OCI-LY1 (cell line): ENCODE results near the gene LSAMP.

Source experiments
- H2AFZ ChIP-seq: fragments of 200-600 bp; sonication (generic), shearing (Covaris generic); 2 replicates; pipeline ENCODE4 v1.6.0; 2014; ENCODE audit warnings: antibody characterized with exemption, mild to moderate bottlenecking, low read length
- H3F3A ChIP-seq: fragments of 200-600 bp; sonication (generic), shearing (Covaris generic); 2 replicates; pipeline ENCODE4 v1.6.0; 2014; ENCODE audit warnings: mild to moderate bottlenecking, antibody characterized with exemption, low read length, moderate library complexity; ENCODE audit not compliant: insufficient read depth
- H3K27ac ChIP-seq: fragments of 200-600 bp; sonication (generic); 2 replicates; pipeline ENCODE4 v1.5.1; 2014; ENCODE audit warnings: low read length, mixed run types, mild to moderate bottlenecking, low read depth; ENCODE audit not compliant: poor library complexity, severe bottlenecking
- H3K27me3 ChIP-seq: fragments of 200-600 bp; sonication (generic); 2 replicates; pipeline ENCODE4 v1.6.0; 2014; ENCODE audit warnings: antibody characterized with exemption, mild to moderate bottlenecking, low read length, moderate library complexity; ENCODE audit not compliant: insufficient read depth
- H3K36me3 ChIP-seq: fragments of 200-600 bp; sonication (generic); 2 replicates; pipeline ENCODE4 v1.6.1; 2014; ENCODE audit warnings: mild to moderate bottlenecking, antibody characterized with exemption, low read length, moderate library complexity, mixed read lengths; ENCODE audit not compliant: insufficient read depth
- H3K4me1 ChIP-seq: fragments of 200-600 bp; sonication (generic); 2 replicates; pipeline ENCODE4 v1.5.1; 2014; ENCODE audit warnings: mild to moderate bottlenecking, low read length, moderate library complexity; ENCODE audit not compliant: insufficient read depth, severe bottlenecking
- H3K4me2 ChIP-seq: fragments of 200-600 bp; sonication (generic), shearing (Covaris generic); 2 replicates; pipeline ENCODE4 v1.6.1; 2014; ENCODE audit warnings: low read length
- H3K4me3 ChIP-seq: fragments of 200-600 bp; sonication (generic); 2 replicates; pipeline ENCODE4 v1.5.1; 2014; ENCODE audit warnings: low read length, low read depth, mild to moderate bottlenecking, mixed read lengths; ENCODE audit not compliant: poor library complexity, severe bottlenecking
- H3K79me2 ChIP-seq: fragments of 200-600 bp; shearing (Covaris generic); 2 replicates; pipeline ENCODE4 v1.6.1; 2016; ENCODE audit warnings: mixed run types, low read length, mixed read lengths; ENCODE audit not compliant: insufficient read depth
- H3K9ac ChIP-seq: fragments of 200-600 bp; sonication (generic), shearing (Covaris generic); 2 replicates; pipeline ENCODE4 v1.6.1; 2014; ENCODE audit warnings: mild to moderate bottlenecking, low read length, mixed read lengths
- H3K9me2 ChIP-seq: fragments of 200-600 bp; sonication (generic), shearing (Covaris generic); 2 replicates; pipeline ENCODE4 v1.6.1; 2014; ENCODE audit warnings: low read depth, mild to moderate bottlenecking, low read length, mixed read lengths
- H3K9me3 ChIP-seq: fragments of 200-600 bp; shearing (Covaris generic); 2 replicates; pipeline ENCODE4 v1.6.1; 2014; ENCODE audit warnings: low read length, mixed read lengths
- H4K20me1 ChIP-seq: fragments of 200-600 bp; sonication (generic), shearing (Covaris generic); 2 replicates; pipeline ENCODE4 v1.6.0; 2016; ENCODE audit warnings: mild to moderate bottlenecking, low read length; ENCODE audit not compliant: insufficient read depth
- EZH2 ChIP-seq: fragments of 200-600 bp; sonication (generic), shearing (Covaris generic); IDR thresholded peaks from 2 replicates; pipeline ENCODE4 v1.8.0; 2017; ENCODE audit warnings: borderline replicate concordance, mixed run types, mild to moderate bottlenecking, antibody characterized with exemption, low read length, moderate library complexity, mixed read lengths
- TF ChIP-seq, protein P1 (sequence below): fragments of 200-600 bp; sonication (generic), shearing (Covaris generic); IDR thresholded peaks from 2 replicates; pipeline ENCODE4 v1.5.1; 2017; ENCODE audit warnings: mild to moderate bottlenecking, antibody characterized with exemption, low read length, moderate library complexity, mixed read lengths

The LSAMP gene

GRCh38 chr3:115836944-115837343 lies 608.3 kb downstream of the LSAMP start:
- no peaks in the 10 kb centered on the region for H3K9me3 ChIP-seq
- no peaks in the 10 kb centered on the region for H3K9me2 ChIP-seq
- no peak for TF ChIP-seq EZH2
- TF ChIP-seq, protein P1, sequence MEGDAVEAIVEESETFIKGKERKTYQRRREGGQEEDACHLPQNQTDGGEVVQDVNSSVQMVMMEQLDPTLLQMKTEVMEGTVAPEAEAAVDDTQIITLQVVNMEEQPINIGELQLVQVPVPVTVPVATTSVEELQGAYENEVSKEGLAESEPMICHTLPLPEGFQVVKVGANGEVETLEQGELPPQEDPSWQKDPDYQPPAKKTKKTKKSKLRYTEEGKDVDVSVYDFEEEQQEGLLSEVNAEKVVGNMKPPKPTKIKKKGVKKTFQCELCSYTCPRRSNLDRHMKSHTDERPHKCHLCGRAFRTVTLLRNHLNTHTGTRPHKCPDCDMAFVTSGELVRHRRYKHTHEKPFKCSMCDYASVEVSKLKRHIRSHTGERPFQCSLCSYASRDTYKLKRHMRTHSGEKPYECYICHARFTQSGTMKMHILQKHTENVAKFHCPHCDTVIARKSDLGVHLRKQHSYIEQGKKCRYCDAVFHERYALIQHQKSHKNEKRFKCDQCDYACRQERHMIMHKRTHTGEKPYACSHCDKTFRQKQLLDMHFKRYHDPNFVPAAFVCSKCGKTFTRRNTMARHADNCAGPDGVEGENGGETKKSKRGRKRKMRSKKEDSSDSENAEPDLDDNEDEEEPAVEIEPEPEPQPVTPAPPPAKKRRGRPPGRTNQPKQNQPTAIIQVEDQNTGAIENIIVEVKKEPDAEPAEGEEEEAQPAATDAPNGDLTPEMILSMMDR: peak; percentile 59
- no peak overlapping the region for H3K9ac ChIP-seq
- no peak overlapping the region for H3K4me2 ChIP-seq
- no peak overlapping the region for H3K4me3 ChIP-seq
- H3K79me2 ChIP-seq: no peaks in the 10 kb centered on the region
- H3F3A ChIP-seq: no peaks in the 10 kb centered on the region
- no peaks in the 10 kb centered on the region for H4K20me1 ChIP-seq
- no peaks in the 10 kb centered on the region for H3K36me3 ChIP-seq
- H2AFZ ChIP-seq: no peak overlapping the region
- no peaks in the 10 kb centered on the region for H3K27me3 ChIP-seq
- no peaks in the 10 kb centered on the region for H3K4me1 ChIP-seq
- H3K27ac ChIP-seq: no peak overlapping the region

GRCh38 chr3:115835946-115836345 lies 609.3 kb downstream of the LSAMP start:
- no peaks in the 10 kb centered on the region for H3K36me3 ChIP-seq
- no peaks in the 10 kb centered on the region for H3K4me1 ChIP-seq
- H3K9ac ChIP-seq: no peak overlapping the region
- TF ChIP-seq, protein P1: no peak
- no peak for TF ChIP-seq EZH2
- H3K4me2 ChIP-seq: no peak overlapping the region
- H3K9me3 ChIP-seq: no peaks in the 10 kb centered on the region
- H3K79me2 ChIP-seq: no peaks in the 10 kb centered on the region
- H3K27ac ChIP-seq: no peak overlapping the region
- no peaks in the 10 kb centered on the region for H4K20me1 ChIP-seq
- H3F3A ChIP-seq: no peaks in the 10 kb centered on the region
- H3K4me3 ChIP-seq: no peak overlapping the region
- no peaks in the 10 kb centered on the region for H3K27me3 ChIP-seq
- no peaks in the 10 kb centered on the region for H3K9me2 ChIP-seq
- H2AFZ ChIP-seq: no peak overlapping the region

- Histone ChIP-seq H3K9ac (no peak overlapping the region), H3F3A (no peaks in the 10 kb centered on the region), H3K27ac (no peak overlapping the region), H3K4me1 (no peaks in the 10 kb centered on the region), H3K9me3 (no peaks in the 10 kb centered on the region), H4K20me1 (no peaks in the 10 kb centered on the region), H3K4me3 (no peak overlapping the region), H3K9me2 (no peaks in the 10 kb centered on the region), H3K4me2 (no peak overlapping the region), H3K27me3 (no peaks in the 10 kb centered on the region), H3K79me2 (no peaks in the 10 kb centered on the region), H3K36me3 (no peaks in the 10 kb centered on the region), H2AFZ (no peak overlapping the region)
- TF ChIP-seq EZH2: no peak
- TF ChIP-seq, protein P1: no peak
Observed at GRCh38 chr3:115834068-115834467, 611.2 kb downstream of the LSAMP start.
